IPS-11a (cell line): ENCODE measurements around the gene LRRIQ3.
"Not testable (repeated sequence)": the region's sequence is repeated elsewhere in the genome, so short reads cannot be mapped to it uniquely, and the experiment has no call there.

Experiments used
- H3K4me3 ChIP-seq: one replicate; pipeline ENCODE4 v1.5.1; 2013; ENCODE audit warnings: low read depth, low read length, control low read depth

The LRRIQ3 gene

GRCh38 chr1:74197657-74198552 lies at the start of gene LRRIQ3, which contains the start of gene FPGT:
LRRIQ3 (minus strand) TSS chr1:74198176; CDS start chr1:74183684, 14,492 bp downstream.
FPGT (plus strand) TSS chr1:74198242; CDS start chr1:74198279, 37 bp downstream.
- H3K4me3 ChIP-seq = peak within 1 kb of the TSS; percentile 65

GRCh38 chr1:74246315-74246714 lies 48.3 kb upstream of the LRRIQ3 start:
- H3K4me3 ChIP-seq = no peak overlapping the region

- H3K4me3 ChIP-seq = no peak overlapping the region
Observed at GRCh38 chr1:74245168-74245772, 47.3 kb upstream of the LRRIQ3 start.

GRCh38 chr1:74237787-74238186 lies 39.8 kb upstream of the LRRIQ3 start:
- H3K4me3 ChIP-seq = no peak overlapping the region

- H3K4me3 ChIP-seq = no peak overlapping the region
Observed at GRCh38 chr1:74237035-74237434, 39.1 kb upstream of the LRRIQ3 start.

GRCh38 chr1:74236440-74236839 lies 38.5 kb upstream of the LRRIQ3 start:
- H3K4me3 ChIP-seq = no peak overlapping the region

- H3K4me3 ChIP-seq = no peak within 1 kb of the TSS
Observed at GRCh38 chr1:74235153-74235552, 37.2 kb upstream of the LRRIQ3 start, which contains the start of gene TNNI3K. TNNI3K (plus strand) TSS chr1:74235387; CDS start chr1:74235452, 65 bp downstream.

- no peak overlapping the region for H3K4me3 ChIP-seq
Observed at GRCh38 chr1:74223453-74223852, 25.5 kb upstream of the LRRIQ3 start.

- no peak overlapping the region for H3K4me3 ChIP-seq
Observed at GRCh38 chr1:74222701-74223100, 24.7 kb upstream of the LRRIQ3 start.

- H3K4me3 ChIP-seq = no peak overlapping the region
Observed at GRCh38 chr1:74215229-74215628, 17.3 kb upstream of the LRRIQ3 start.

GRCh38 chr1:74205266-74205665 lies 7.3 kb upstream of the LRRIQ3 start:
- no peak overlapping the region for H3K4me3 ChIP-seq

- H3K4me3 ChIP-seq = no peak overlapping the region
Observed at GRCh38 chr1:74199504-74199903, 1.5 kb upstream of the LRRIQ3 start.

GRCh38 chr1:74197255-74197654 lies 721 bp downstream of the LRRIQ3 start:
- no peak overlapping the region for H3K4me3 ChIP-seq

- H3K4me3 ChIP-seq = no peak overlapping the region
Observed at GRCh38 chr1:74195339-74195738, 2.6 kb downstream of the LRRIQ3 start.

GRCh38 chr1:74193908-74194307 lies 4.1 kb downstream of the LRRIQ3 start:
- H3K4me3 ChIP-seq = no peak overlapping the region

- H3K4me3 ChIP-seq = no peak overlapping the region
Observed at GRCh38 chr1:74180490-74180889, 17.5 kb downstream of the LRRIQ3 start.

- not testable (repeated sequence) for H3K4me3 ChIP-seq
Observed at GRCh38 chr1:74174423-74174822, 23.6 kb downstream of the LRRIQ3 start.

GRCh38 chr1:74162333-74162732 lies 35.6 kb downstream of the LRRIQ3 start:
- no peak overlapping the region for H3K4me3 ChIP-seq

- no peak overlapping the region for H3K4me3 ChIP-seq
Observed at GRCh38 chr1:74161497-74161896, 36.5 kb downstream of the LRRIQ3 start.

- H3K4me3 ChIP-seq = no peak overlapping the region
Observed at GRCh38 chr1:74160046-74160445, 37.9 kb downstream of the LRRIQ3 start.

GRCh38 chr1:74145086-74145485 lies 52.9 kb downstream of the LRRIQ3 start:
- no peak overlapping the region for H3K4me3 ChIP-seq

GRCh38 chr1:74117370-74117769 lies 80.6 kb downstream of the LRRIQ3 start:
- not testable (repeated sequence) for H3K4me3 ChIP-seq
